Urinary bladder (tissue), 4 donors: ENCODE results near the gene SPATA32. TPM values are rescaled to one million over a fixed set of nuclear protein-coding genes. Genes with fewer than 3 reads are reported as not detected.

Experiments used
- DNase-seq: peaks from one replicate; pipeline ENCODE4 v3.0.0-alpha.2; 2015; ENCODE audit errors: extremely low spot score
- H3K27ac ChIP-seq: one replicate; pipeline ENCODE4 v1.5.1; 2013; ENCODE audit warnings: low read depth, mild to moderate bottlenecking, moderate library complexity
- H3K36me3 ChIP-seq: one replicate; pipeline ENCODE4 v1.6.1; 2013; ENCODE audit warnings: mild to moderate bottlenecking, moderate library complexity; ENCODE audit not compliant: insufficient read depth
- H3K4me1 ChIP-seq: one replicate; pipeline ENCODE4 v1.6.1; 2013; ENCODE audit warnings: mild to moderate bottlenecking, moderate library complexity; ENCODE audit not compliant: insufficient read depth
- H3K4me3 ChIP-seq: one replicate; pipeline ENCODE4 v1.5.1; 2013; ENCODE audit warnings: low read depth, low read length
- WGBS: extraction: QIAGEN DNeasy Blood & Tissue Kit; methylation state at CpG from one replicate; pipeline ENCODE4 v1.1.7; 2013; 5-methylcytosine and 5-hydroxymethylcytosine counted together
- polyA plus RNA-seq: library from polyadenylated mRNA; stranded (reverse); fragments of 200-250 nt; gene quantifications from one replicate; pipeline ENCODE4 v1.2.3, GENCODE V29; 2013
- total RNA-seq: library from RNA; depleted of rRNA; stranded (reverse); fragments of >200 nt; gene quantifications from one replicate; pipeline ENCODE4 v1.2.3, GENCODE V29; 2014
- donor health status: healthy with polysubstance abuse.
- donor health status: healthy.

The SPATA32 gene
- total and polyA plus RNA-seq, 2 donors, result not detected

GRCh38 chr17:45229681-45230409, 32.0 kb downstream of the SPATA32 start:
- no peak for DNase-seq
- 82% methylated on average over 16 of the region's 16 CpGs for WGBS
- H3K4me1 ChIP-seq, result no peaks in the 10 kb centered on the region
- no peaks in the 10 kb centered on the region for H3K36me3 ChIP-seq
- no peak overlapping the region for H3K4me3 ChIP-seq
- peak overlapping the region; percentile 76 for H3K27ac ChIP-seq

GRCh38 chr17:45228763-45229539, 32.9 kb downstream of the SPATA32 start:
- Histone ChIP-seq H3K4me1 (no peaks in the 10 kb centered on the region), H3K27ac (peak overlapping the region; percentile 76), H3K36me3 (no peaks in the 10 kb centered on the region), H3K4me3 (no peak overlapping the region)
- WGBS, result 47% methylated on average over 19 of the region's 19 CpGs
- DNase-seq, result no peak

DNA sequence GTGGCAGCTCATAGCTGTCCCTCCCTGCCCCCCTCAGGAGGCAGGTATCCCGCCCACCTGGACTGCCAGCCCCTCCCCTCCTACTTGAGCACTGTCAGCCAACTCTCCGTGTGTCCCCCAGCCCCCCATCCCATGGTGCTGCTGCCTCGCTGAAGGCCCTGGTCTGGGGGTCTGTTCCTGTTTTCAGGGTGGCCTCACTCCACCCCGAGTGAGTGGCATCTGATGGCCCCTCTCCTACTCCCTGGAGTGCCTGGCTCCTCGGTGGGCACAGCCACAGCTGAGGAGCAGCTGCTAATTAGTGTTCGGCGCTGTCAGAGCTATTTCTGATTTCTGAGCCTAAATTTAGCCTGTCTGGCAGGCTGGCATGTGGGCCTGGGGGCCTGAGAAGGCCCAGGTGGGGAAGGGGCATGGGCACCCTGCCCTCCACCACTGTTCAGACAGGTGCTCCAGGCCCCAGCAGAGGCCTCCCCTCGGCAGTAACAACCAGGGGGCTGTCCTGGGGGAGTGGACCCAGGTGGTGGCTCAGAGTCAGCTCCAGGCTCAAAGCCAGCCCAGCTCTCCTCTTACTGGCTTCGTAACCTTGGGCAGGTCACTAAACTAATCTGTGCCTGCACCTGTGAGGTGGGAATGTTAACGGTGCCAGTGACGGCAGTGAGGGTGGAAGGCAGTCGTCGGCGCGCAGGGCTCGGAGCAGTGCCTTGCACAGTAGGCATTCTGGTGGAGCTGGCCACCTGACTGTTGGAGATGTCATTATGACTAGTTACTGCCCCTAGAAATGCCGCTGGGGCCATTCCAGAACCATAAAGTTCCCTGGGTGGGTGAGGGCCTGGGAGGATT, 33.8 kb downstream of the SPATA32 start:
- Histone ChIP-seq H3K4me3 (no peak overlapping the region), H3K27ac (peak overlapping the region; percentile 76), H3K4me1 (no peaks in the 10 kb centered on the region), H3K36me3 (no peaks in the 10 kb centered on the region)
- DNase-seq, result no peak
- 67% methylated on average over 17 of the region's 17 CpGs for WGBS

- H3K36me3 ChIP-seq, result no peaks in the 10 kb centered on the region
- H3K4me3 ChIP-seq, result peak overlapping the region; percentile 10
- no peaks in the 10 kb centered on the region for H3K4me1 ChIP-seq
- peak overlapping the region; percentile 76 for H3K27ac ChIP-seq
- DNase-seq, result no peak
- 68% methylated on average over 8 of the region's 8 CpGs for WGBS
These were observed 34.6 kb downstream of the SPATA32 start for GRCh38 chr17:45227101-45227925.

DNA sequence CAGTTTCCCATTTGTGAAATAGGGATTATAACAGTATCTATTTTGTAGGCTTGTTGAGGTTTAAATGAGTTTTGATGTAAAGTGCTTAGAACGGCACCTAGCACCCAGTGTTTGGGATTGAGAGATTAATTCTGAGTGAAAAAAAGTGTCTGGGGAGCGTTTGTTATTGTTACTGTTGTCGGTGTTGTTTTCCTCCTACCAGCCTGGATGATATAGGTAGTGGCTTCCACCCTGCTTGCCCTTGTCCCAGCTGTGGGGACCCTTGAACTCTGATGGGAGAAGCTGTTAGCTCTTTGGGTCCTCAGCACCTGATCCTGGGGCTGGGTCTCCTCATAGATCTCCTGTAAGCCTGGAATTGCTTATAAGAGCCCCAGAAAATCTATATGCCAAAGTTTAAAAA, 35.3 kb downstream of the SPATA32 start:
- Histone ChIP-seq H3K4me1 (no peaks in the 10 kb centered on the region), H3K4me3 (peak overlapping the region; percentile 10), H3K36me3 (no peaks in the 10 kb centered on the region), H3K27ac (peak overlapping the region; percentile 54)
- WGBS, result 80% methylated on average over 3 of the region's 3 CpGs
- DNase-seq, result no peak

- no peak overlapping the region for H3K4me3 ChIP-seq
- WGBS, result 72% methylated on average over 11 of the region's 11 CpGs
- no peak overlapping the region for H3K27ac ChIP-seq
- no peak for DNase-seq
- no peaks in the 10 kb centered on the region for H3K36me3 ChIP-seq
- no peaks in the 10 kb centered on the region for H3K4me1 ChIP-seq
These were observed 35.8 kb downstream of the SPATA32 start for GRCh38 chr17:45225964-45226530.

DNA sequence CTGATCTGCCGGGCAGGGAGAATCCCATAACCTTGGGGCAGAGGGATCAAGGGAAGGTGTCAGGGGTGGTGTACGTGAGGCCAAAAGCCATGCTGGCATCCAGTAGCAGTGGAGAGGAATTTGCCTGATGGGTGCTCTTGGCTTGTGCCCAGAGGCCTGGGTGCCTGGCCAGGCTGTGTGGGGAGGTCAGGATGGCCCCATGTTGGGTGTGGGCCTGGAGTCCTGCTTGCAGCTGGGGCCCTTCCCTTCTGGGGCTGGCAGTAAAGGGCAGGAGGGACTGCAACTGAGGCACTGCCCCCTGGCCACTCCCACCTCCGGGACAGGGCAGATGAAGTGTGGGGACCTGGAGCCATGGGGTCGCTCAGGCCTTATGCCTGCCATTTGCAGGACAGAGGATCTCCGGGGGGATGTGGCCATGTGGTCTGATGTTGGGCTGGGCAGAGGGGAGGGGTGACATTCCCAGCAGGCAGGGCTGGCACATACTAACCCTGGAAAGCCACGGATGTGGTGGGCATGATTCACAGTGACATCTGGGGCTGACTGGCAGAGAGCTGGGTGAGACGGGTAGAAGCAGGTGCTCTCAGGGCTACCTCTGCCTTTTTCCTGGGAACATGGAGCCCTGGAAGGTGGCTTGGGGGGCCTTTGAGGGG, 36.7 kb downstream of the SPATA32 start:
- WGBS, result 83% methylated on average over 7 of the region's 7 CpGs
- H3K4me3 ChIP-seq, result no peak overlapping the region
- H3K27ac ChIP-seq, result no peak overlapping the region
- DNase-seq, result no peak
- H3K36me3 ChIP-seq, result no peaks in the 10 kb centered on the region
- no peaks in the 10 kb centered on the region for H3K4me1 ChIP-seq

DNA sequence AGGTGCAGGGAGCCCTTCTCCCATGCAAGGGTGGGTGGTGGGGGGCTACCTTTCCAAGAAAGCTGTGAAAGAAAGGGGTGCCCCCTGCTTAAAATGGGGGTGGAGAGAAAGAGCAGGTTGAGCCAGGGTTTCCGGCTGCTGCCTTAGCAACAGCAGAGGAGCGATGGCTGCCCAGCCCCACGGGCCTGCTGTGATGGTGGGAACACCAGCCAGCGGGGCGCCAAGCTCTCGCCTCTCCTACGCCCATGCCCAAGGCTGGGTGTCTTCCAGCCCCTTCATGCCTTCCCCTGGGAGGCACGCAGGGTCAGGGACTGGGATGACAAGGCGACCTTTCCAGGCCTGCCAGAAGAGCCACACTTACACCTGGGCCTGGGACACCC, 37.2 kb downstream of the SPATA32 start:
- Histone ChIP-seq H3K36me3 (no peaks in the 10 kb centered on the region), H3K27ac (no peak overlapping the region), H3K4me1 (no peaks in the 10 kb centered on the region), H3K4me3 (no peak overlapping the region)
- no peak for DNase-seq
- WGBS, result 90% methylated on average over 9 of the region's 9 CpGs

GRCh38 chr17:45223539-45224528, 38.1 kb downstream of the SPATA32 start:
- Histone ChIP-seq H3K36me3 (no peaks in the 10 kb centered on the region), H3K4me1 (no peaks in the 10 kb centered on the region), H3K27ac (no peak overlapping the region), H3K4me3 (no peak overlapping the region)
- 86% methylated on average over 12 of the region's 12 CpGs for WGBS
- DNase-seq, result no peak

- WGBS, result 72% methylated on average over 8 of the region's 8 CpGs
- Histone ChIP-seq H3K4me1 (no peaks in the 10 kb centered on the region), H3K27ac (no peak overlapping the region), H3K4me3 (peak overlapping the region; percentile 69), H3K36me3 (no peaks in the 10 kb centered on the region)
- DNase-seq, result no peak
These were observed 38.8 kb downstream of the SPATA32 start for GRCh38 chr17:45222996-45223538.

- WGBS, result 23% methylated on average over 33 of the region's 33 CpGs
- Histone ChIP-seq H3K4me1 (no peaks in the 10 kb centered on the region), H3K27ac (peak overlapping the region; percentile 45), H3K4me3 (peak overlapping the region; percentile 69), H3K36me3 (no peaks in the 10 kb centered on the region)
- no peak for DNase-seq
These were observed 39.5 kb downstream of the SPATA32 start for GRCh38 chr17:45222289-45222995.
